HEK293 (cell line): ENCODE data around the gene PITPNC1.

Source experiments
- CTCF ChIA-PET: fragments of 350-600 bp; formaldehyde crosslinking; extraction: SDS; loops from one replicate; lab custom pipeline; 2021; ENCODE audit warnings: antibody characterized with exemption; lab: Yijun Ruan, JAX
- POLR2A ChIA-PET: fragments of 300-600 bp; formaldehyde crosslinking; extraction: SDS; loops from one replicate; lab custom pipeline; 2020; ENCODE audit warnings: antibody characterized with exemption, inconsistent platforms; lab: Yijun Ruan, JAX
- H3K27ac ChIP-seq: fragments of 200-500 bp; sonication (Bioruptor generic); 2 replicates; pipeline ENCODE4 v1.5.1; 2014; ENCODE audit warnings: low read depth, low read length, control low read depth, inconsistent platforms; ENCODE audit errors: extremely low read depth
- H3K36me3 ChIP-seq, 2 experiments: fragments of 200-500 bp in 1 of 2; sonication (Bioruptor generic) in 1 of 2; 1 replicate in 1 of 2; 2 replicates in 1 of 2; pipeline ENCODE4 v1.5.1; 2014 to 2017; ENCODE audit warnings: inconsistent platforms in 2 of 2, low read length in 2 of 2; ENCODE audit not compliant: control insufficient read depth in 2 of 2, insufficient read depth in 1 of 2
- H3K4me1 ChIP-seq: fragments of 200-500 bp; sonication (Bioruptor generic); 2 replicates; pipeline ENCODE4 v1.5.1; 2014; ENCODE audit warnings: mild to moderate bottlenecking, low read length, inconsistent platforms; ENCODE audit not compliant: control insufficient read depth, insufficient read depth
- H3K4me3 ChIP-seq: 2 replicates; pipeline ENCODE4 v1.5.1; 2011; ENCODE audit warnings: low read depth, mild to moderate bottlenecking, control low read depth, low read length, moderate library complexity
- H3K9me3 ChIP-seq: fragments of 200-500 bp; sonication (Bioruptor generic); 2 replicates; pipeline ENCODE4 v1.5.1; 2014; ENCODE audit warnings: low read depth, low read length, inconsistent platforms; ENCODE audit not compliant: control insufficient read depth, insufficient read depth
- BCL11A ChIP-seq: fragments of 450-650 bp; formaldehyde crosslinking; IDR thresholded peaks from 2 replicates; pipeline ENCODE4 v1.5.1; 2016; ENCODE audit warnings: low read depth, missing biosample characterization, missing genetic modification characterization
- GLI2 ChIP-seq: fragments of 450-650 bp; formaldehyde crosslinking; IDR thresholded peaks from 2 replicates; pipeline ENCODE4; 2017; ENCODE audit warnings: missing biosample characterization, missing genetic modification characterization, low read depth, borderline replicate concordance
- HOXD13 ChIP-seq: sonication (generic); formaldehyde crosslinking; IDR thresholded peaks from 2 replicates; pipeline ENCODE4 v1.8.0; 2022; ENCODE audit warnings: missing genetic modification reagents, borderline replicate concordance
- KLF10 ChIP-seq: fragments of 450-650 bp; IDR thresholded peaks from 2 replicates; pipeline ENCODE4 v1.5.1; 2018; ENCODE audit warnings: missing biosample characterization, mild to moderate bottlenecking, missing genetic modification characterization
- KLF9 ChIP-seq: fragments of 450-650 bp; formaldehyde crosslinking; IDR thresholded peaks from 2 replicates; pipeline ENCODE4 v1.5.1; 2016; ENCODE audit warnings: missing biosample characterization, missing genetic modification characterization, low read depth
- MEIS1 ChIP-seq: sonication (generic); formaldehyde crosslinking; IDR thresholded peaks from 2 replicates; pipeline ENCODE4 v1.8.1; 2022; ENCODE audit warnings: missing genetic modification reagents, mild to moderate bottlenecking, borderline replicate concordance
- MZF1 ChIP-seq: fragments of 450-650 bp; formaldehyde crosslinking; IDR thresholded peaks from 2 replicates; pipeline ENCODE4 v1.5.1; 2017; ENCODE audit warnings: missing biosample characterization, missing genetic modification characterization, borderline replicate concordance
- RBAK ChIP-seq: fragments of 450-650 bp; formaldehyde crosslinking; IDR thresholded peaks from 2 replicates; pipeline ENCODE4 v1.5.1; 2016; ENCODE audit warnings: missing biosample characterization, missing genetic modification characterization
- REPIN1 ChIP-seq: fragments of 450-650 bp; formaldehyde crosslinking; IDR thresholded peaks from 2 replicates; pipeline ENCODE4 v1.5.1; 2017; ENCODE audit warnings: missing biosample characterization, missing genetic modification characterization, low read depth
- SCRT2 ChIP-seq: fragments of 450-650 bp; formaldehyde crosslinking; IDR thresholded peaks from 2 replicates; pipeline ENCODE4 v1.5.1; 2016; ENCODE audit warnings: missing biosample characterization, missing genetic modification characterization
- WT1 ChIP-seq: fragments of 450-650 bp; formaldehyde crosslinking; IDR thresholded peaks from 2 replicates; pipeline ENCODE4 v1.5.1; 2016; ENCODE audit warnings: missing biosample characterization, missing genetic modification characterization
- ZBTB7A ChIP-seq: fragments of 450-650 bp; formaldehyde crosslinking; IDR thresholded peaks from 2 replicates; pipeline ENCODE4 v1.5.1; 2016; ENCODE audit warnings: low read depth, missing biosample characterization, missing genetic modification characterization
- ZEB2 ChIP-seq: fragments of 450-650 bp; formaldehyde crosslinking; IDR thresholded peaks from 2 replicates; pipeline ENCODE4 v1.5.1; 2016; ENCODE audit warnings: missing biosample characterization, missing genetic modification characterization
- ZFP69B ChIP-seq: fragments of 450-650 bp; formaldehyde crosslinking; IDR thresholded peaks from 2 replicates; pipeline ENCODE4 v1.5.1; 2016; ENCODE audit warnings: missing biosample characterization, missing genetic modification characterization
- ZNF112 ChIP-seq: fragments of 450-650 bp; formaldehyde crosslinking; IDR thresholded peaks from 2 replicates; pipeline ENCODE4 v1.5.0; 2017; ENCODE audit warnings: missing biosample characterization, missing genetic modification characterization
- ZNF214 ChIP-seq: fragments of 450-650 bp; formaldehyde crosslinking; IDR thresholded peaks from 2 replicates; pipeline ENCODE4 v1.5.1; 2017; ENCODE audit warnings: missing biosample characterization, mild to moderate bottlenecking, missing genetic modification characterization, borderline replicate concordance
- ZNF24 ChIP-seq: fragments of 450-650 bp; formaldehyde crosslinking; IDR thresholded peaks from 2 replicates; pipeline ENCODE4 v1.5.1; 2016; ENCODE audit warnings: missing biosample characterization, missing genetic modification characterization
- ZNF416 ChIP-seq: fragments of 450-650 bp; formaldehyde crosslinking; IDR thresholded peaks from 2 replicates; pipeline ENCODE4 v1.5.1; 2016; ENCODE audit warnings: missing biosample characterization, missing genetic modification characterization
- ZNF473 ChIP-seq: fragments of 450-650 bp; formaldehyde crosslinking; IDR thresholded peaks from 2 replicates; pipeline ENCODE4 v1.5.1; 2017; ENCODE audit warnings: missing biosample characterization, missing genetic modification characterization
- ZNF510 ChIP-seq: fragments of 450-650 bp; formaldehyde crosslinking; IDR thresholded peaks from 2 replicates; pipeline ENCODE4 v1.5.1; 2018; ENCODE audit warnings: mild to moderate bottlenecking, missing genetic modification characterization, missing biosample characterization; ENCODE audit not compliant: insufficient replicate concordance
- ZNF548 ChIP-seq: fragments of 450-650 bp; formaldehyde crosslinking; IDR thresholded peaks from 2 replicates; pipeline ENCODE4 v1.5.1; 2016; ENCODE audit warnings: missing biosample characterization, missing genetic modification characterization
- ZNF560 ChIP-seq: fragments of 450-650 bp; formaldehyde crosslinking; IDR thresholded peaks from 2 replicates; pipeline ENCODE4 v1.5.1; 2017; ENCODE audit warnings: missing biosample characterization, missing genetic modification characterization, borderline replicate concordance
- ZNF585B ChIP-seq: fragments of 450-650 bp; formaldehyde crosslinking; IDR thresholded peaks from 2 replicates; pipeline ENCODE4 v1.5.1; 2016; ENCODE audit warnings: missing biosample characterization, missing genetic modification characterization
- ZNF777 ChIP-seq: fragments of 450-650 bp; formaldehyde crosslinking; IDR thresholded peaks from 2 replicates; pipeline ENCODE4 v1.5.1; 2017; ENCODE audit warnings: missing biosample characterization, missing genetic modification characterization, borderline replicate concordance
- ZNF792 ChIP-seq: fragments of 450-650 bp; formaldehyde crosslinking; IDR thresholded peaks from 2 replicates; pipeline ENCODE4 v1.5.1; 2016; ENCODE audit warnings: missing biosample characterization, missing genetic modification characterization
- ZSCAN30 ChIP-seq: fragments of 450-650 bp; IDR thresholded peaks from 2 replicates; pipeline ENCODE4 v1.5.1; 2018; ENCODE audit warnings: missing biosample characterization, mild to moderate bottlenecking, missing genetic modification characterization, moderate library complexity
- TF ChIP-seq, protein P1 (sequence below): fragments of 450-650 bp; formaldehyde crosslinking; IDR thresholded peaks from 2 replicates; pipeline ENCODE4 v1.5.1; 2016; ENCODE audit warnings: missing biosample characterization, missing genetic modification characterization
- TF ChIP-seq, protein P2 (sequence below): fragments of 450-650 bp; formaldehyde crosslinking; optimal IDR thresholded peaks from 2 replicates; pipeline ENCODE3; 2016; ENCODE audit warnings: missing biosample characterization, mild to moderate bottlenecking, missing genetic modification characterization
- TF ChIP-seq, protein P3 (sequence below): IDR thresholded peaks from 2 replicates; pipeline ENCODE4 v1.6.1; 2011; ENCODE audit warnings: mild to moderate bottlenecking, low read depth, low read length, borderline replicate concordance
- TF ChIP-seq, protein P4 (sequence below): fragments of 450-650 bp; formaldehyde crosslinking; IDR thresholded peaks from 2 replicates; pipeline ENCODE4 v1.5.1; 2017; ENCODE audit warnings: missing biosample characterization, missing genetic modification characterization
- TF ChIP-seq, protein P5 (sequence below): fragments of 450-650 bp; formaldehyde crosslinking; IDR thresholded peaks from 2 replicates; pipeline ENCODE4 v1.5.1; 2017; ENCODE audit warnings: missing biosample characterization, mild to moderate bottlenecking, missing genetic modification characterization, moderate library complexity

PITPNC1 gene

DNA sequence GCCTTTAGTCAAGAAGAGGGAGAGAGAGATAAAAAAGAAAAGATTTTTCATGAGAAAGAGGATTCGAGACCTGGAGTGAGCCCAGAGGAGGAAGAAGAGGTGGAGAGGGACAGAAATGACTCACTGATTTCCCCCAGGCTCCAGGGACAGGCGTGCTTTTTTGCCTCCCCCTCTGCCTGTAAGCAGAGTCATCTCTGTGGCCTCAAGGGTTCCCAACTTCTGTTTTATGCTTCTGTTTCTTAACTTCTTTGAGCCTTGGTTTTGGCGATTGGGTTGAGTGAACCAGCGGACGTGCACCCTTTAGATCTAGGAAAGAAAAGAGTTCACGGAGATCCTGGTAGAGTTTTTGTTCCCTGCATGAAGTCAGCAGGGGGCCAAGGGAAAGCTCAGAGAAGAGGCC, 192.8 kb downstream of the PITPNC1 start:
- H3K9me3 ChIP-seq = no peaks in the 10 kb centered on the region
- TF ChIP-seq ZNF214 (tag by site-specific recombination) = no peak
- TF ChIP-seq ZNF777 (tag by site-specific recombination) = no peak
- TF ChIP-seq MZF1 (tag by site-specific recombination) = no peak
- no peak for TF ChIP-seq BCL11A (tag by site-specific recombination)
- no peak for TF ChIP-seq RBAK
- no peak for TF ChIP-seq GLI2
- TF ChIP-seq ZNF548 (tag by site-specific recombination) = no peak
- TF ChIP-seq, protein P1, sequence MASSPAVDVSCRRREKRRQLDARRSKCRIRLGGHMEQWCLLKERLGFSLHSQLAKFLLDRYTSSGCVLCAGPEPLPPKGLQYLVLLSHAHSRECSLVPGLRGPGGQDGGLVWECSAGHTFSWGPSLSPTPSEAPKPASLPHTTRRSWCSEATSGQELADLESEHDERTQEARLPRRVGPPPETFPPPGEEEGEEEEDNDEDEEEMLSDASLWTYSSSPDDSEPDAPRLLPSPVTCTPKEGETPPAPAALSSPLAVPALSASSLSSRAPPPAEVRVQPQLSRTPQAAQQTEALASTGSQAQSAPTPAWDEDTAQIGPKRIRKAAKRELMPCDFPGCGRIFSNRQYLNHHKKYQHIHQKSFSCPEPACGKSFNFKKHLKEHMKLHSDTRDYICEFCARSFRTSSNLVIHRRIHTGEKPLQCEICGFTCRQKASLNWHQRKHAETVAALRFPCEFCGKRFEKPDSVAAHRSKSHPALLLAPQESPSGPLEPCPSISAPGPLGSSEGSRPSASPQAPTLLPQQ (tag by site-specific recombination) = no peak
- no peak for TF ChIP-seq HOXD13
- TF ChIP-seq, protein P2, sequence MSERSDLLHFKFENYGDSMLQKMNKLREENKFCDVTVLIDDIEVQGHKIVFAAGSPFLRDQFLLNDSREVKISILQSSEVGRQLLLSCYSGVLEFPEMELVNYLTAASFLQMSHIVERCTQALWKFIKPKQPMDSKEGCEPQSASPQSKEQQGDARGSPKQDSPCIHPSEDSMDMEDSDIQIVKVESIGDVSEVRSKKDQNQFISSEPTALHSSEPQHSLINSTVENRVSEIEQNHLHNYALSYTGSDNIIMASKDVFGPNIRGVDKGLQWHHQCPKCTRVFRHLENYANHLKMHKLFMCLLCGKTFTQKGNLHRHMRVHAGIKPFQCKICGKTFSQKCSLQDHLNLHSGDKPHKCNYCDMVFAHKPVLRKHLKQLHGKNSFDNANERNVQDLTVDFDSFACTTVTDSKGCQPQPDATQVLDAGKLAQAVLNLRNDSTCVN (tag by site-specific recombination) = no peak
- no peak for TF ChIP-seq KLF10 (tag by site-specific recombination)
- TF ChIP-seq ZSCAN30 (tag by site-specific recombination) = no peak
- no peak for TF ChIP-seq REPIN1 (tag by site-specific recombination)
- no peak for TF ChIP-seq KLF9
- TF ChIP-seq, protein P3, sequence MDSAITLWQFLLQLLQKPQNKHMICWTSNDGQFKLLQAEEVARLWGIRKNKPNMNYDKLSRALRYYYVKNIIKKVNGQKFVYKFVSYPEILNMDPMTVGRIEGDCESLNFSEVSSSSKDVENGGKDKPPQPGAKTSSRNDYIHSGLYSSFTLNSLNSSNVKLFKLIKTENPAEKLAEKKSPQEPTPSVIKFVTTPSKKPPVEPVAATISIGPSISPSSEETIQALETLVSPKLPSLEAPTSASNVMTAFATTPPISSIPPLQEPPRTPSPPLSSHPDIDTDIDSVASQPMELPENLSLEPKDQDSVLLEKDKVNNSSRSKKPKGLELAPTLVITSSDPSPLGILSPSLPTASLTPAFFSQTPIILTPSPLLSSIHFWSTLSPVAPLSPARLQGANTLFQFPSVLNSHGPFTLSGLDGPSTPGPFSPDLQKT = no peak
- no peak for TF ChIP-seq ZNF560 (tag by site-specific recombination)
- TF ChIP-seq, protein P4, sequence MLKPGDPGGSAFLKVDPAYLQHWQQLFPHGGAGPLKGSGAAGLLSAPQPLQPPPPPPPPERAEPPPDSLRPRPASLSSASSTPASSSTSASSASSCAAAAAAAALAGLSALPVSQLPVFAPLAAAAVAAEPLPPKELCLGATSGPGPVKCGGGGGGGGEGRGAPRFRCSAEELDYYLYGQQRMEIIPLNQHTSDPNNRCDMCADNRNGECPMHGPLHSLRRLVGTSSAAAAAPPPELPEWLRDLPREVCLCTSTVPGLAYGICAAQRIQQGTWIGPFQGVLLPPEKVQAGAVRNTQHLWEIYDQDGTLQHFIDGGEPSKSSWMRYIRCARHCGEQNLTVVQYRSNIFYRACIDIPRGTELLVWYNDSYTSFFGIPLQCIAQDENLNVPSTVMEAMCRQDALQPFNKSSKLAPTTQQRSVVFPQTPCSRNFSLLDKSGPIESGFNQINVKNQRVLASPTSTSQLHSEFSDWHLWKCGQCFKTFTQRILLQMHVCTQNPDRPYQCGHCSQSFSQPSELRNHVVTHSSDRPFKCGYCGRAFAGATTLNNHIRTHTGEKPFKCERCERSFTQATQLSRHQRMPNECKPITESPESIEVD = no peak
- no peak for TF ChIP-seq ZFP69B (tag by site-specific recombination)
- TF ChIP-seq, all 188 proteins: peak for 0
- H3K4me1 ChIP-seq = no peaks in the 10 kb centered on the region
- H3K4me3 ChIP-seq = no peak overlapping the region
- H3K36me3 ChIP-seq = no peaks in the 10 kb centered on the region
- CTCF ChIA-PET = interaction anchor here (1.5 kb wide), 1 partner anchor 18 kb away, joined by 3 read pairs; no protein-coding TSS in a partner anchor
- H3K27ac ChIP-seq = no peak overlapping the region
- POLR2A ChIA-PET = no interaction called here

DNA sequence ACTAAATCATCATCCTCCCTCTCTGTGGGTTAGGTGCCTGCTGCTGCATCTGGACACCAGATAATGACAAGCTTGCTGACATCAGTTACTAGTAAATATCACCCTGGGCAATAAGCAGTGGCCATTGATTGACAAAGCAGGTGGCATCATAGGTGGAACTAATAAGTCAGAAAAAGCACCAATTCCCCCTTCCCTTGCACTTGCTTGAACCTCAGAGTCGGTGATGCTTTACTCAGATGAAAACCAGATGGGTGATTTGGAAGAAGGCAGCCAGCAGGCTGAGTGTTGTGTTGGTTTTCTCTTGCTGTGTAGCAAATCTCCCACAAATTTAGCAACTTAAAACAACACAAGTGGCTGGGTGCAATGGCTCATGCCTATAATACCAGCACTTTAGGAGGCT, 193.7 kb downstream of the PITPNC1 start:
- no peaks in the 10 kb centered on the region for H3K9me3 ChIP-seq
- ChIA-PET CTCF (interaction anchor here (0.6 to 1.6 kb wide), 3 partner anchors 17 to 34 kb away, joined by 3 to 4 read pairs (median 3); no protein-coding TSS in a partner anchor), POLR2A (no interaction called here)
- no peaks in the 10 kb centered on the region for H3K36me3 ChIP-seq
- no peak overlapping the region for H3K27ac ChIP-seq
- H3K4me1 ChIP-seq = no peaks in the 10 kb centered on the region
- H3K4me3 ChIP-seq = no peak overlapping the region
- TF ChIP-seq ZNF112 (tag by site-specific recombination) (no peak), ZNF473 (no peak), SCRT2 (tag by site-specific recombination) (no peak), ZNF24 (no peak), ZNF510 (tag by site-specific recombination) (no peak), MEIS1 (CRISPR knock-in tag) (no peak), ZEB2 (tag by site-specific recombination) (no peak), ZBTB7A (tag by site-specific recombination) (no peak), ZNF585B (no peak), ZNF416 (tag by site-specific recombination) (no peak), ZNF792 (tag by site-specific recombination) (no peak), WT1 (tag by site-specific recombination) (no peak)
- TF ChIP-seq, protein P5, sequence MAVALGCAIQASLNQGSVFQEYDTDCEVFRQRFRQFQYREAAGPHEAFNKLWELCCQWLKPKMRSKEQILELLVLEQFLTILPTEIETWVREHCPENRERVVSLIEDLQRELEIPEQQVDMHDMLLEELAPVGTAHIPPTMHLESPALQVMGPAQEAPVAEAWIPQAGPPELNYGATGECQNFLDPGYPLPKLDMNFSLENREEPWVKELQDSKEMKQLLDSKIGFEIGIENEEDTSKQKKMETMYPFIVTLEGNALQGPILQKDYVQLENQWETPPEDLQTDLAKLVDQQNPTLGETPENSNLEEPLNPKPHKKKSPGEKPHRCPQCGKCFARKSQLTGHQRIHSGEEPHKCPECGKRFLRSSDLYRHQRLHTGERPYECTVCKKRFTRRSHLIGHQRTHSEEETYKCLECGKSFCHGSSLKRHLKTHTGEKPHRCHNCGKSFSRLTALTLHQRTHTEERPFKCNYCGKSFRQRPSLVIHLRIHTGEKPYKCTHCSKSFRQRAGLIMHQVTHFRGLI (tag by site-specific recombination) = no peak
